Muscle of leg (tissue), 11 donors: ENCODE data around the gene FAM3D. TPM values are rescaled to one million over a fixed set of nuclear protein-coding genes. Genes with fewer than 3 reads are reported as not detected.

Source experiments
- DNase-seq: peaks from one replicate; pipeline ENCODE4 v3.0.0; 2013
- H3K27ac ChIP-seq: one replicate; pipeline ENCODE4 v1.5.1; 2013; ENCODE audit warnings: mild to moderate bottlenecking, low read length, control low read depth
- H3K27me3 ChIP-seq: one replicate; pipeline ENCODE4 v1.6.1; 2013; ENCODE audit warnings: low read length; ENCODE audit not compliant: control insufficient read depth, insufficient read depth
- H3K36me3 ChIP-seq: one replicate; pipeline ENCODE4 v1.6.1; 2013; ENCODE audit warnings: low read length; ENCODE audit not compliant: control insufficient read depth, insufficient read depth
- H3K4me1 ChIP-seq: one replicate; pipeline ENCODE4 v1.6.1; 2013; ENCODE audit warnings: low read length; ENCODE audit not compliant: control insufficient read depth, insufficient read depth
- H3K4me3 ChIP-seq: one replicate; pipeline ENCODE4 v1.5.1; 2013; ENCODE audit warnings: low read length, control low read depth
- H3K9me3 ChIP-seq: replicated peaks from 2 replicates; pipeline ENCODE4 v1.6.1; 2013; ENCODE audit warnings: low read depth, low read length; ENCODE audit not compliant: control insufficient read depth
- WGBS: methylation state at CpG from one replicate; pipeline ENCODE4 v1.1.5; 2013; ENCODE audit warnings: missing lambda C conversion rate; ENCODE audit not compliant: insufficient coverage; 5-methylcytosine and 5-hydroxymethylcytosine counted together
- polyA plus RNA-seq, 8 donors: library from polyadenylated mRNA; unstranded; fragments of 120-200 nt; gene quantifications; one replicate each; pipeline versions ENCODE4 v1.2.1 to v1.2.3, GENCODE V29; 2013; ENCODE audit warnings: inconsistent platforms in 1 of 8, low replicate concordance in 1 of 8; ENCODE audit not compliant: insufficient read length in 8 of 8, insufficient read depth in 1 of 8
- total RNA-seq: library from RNA; stranded (reverse); fragments of 120-200 nt; gene quantifications from one replicate; pipeline ENCODE4 v1.2.4, GENCODE V29; 2013

The FAM3D gene
- total and polyA plus RNA-seq, 9 donors, result 0.07 to 1.2 (median 0.39) TPM; not detected in 5

GRCh38 chr3:58622892-58623291 lies 43.7 kb downstream of the FAM3D start:
- no peak for DNase-seq
- Histone ChIP-seq H3K36me3 (no peaks in the 10 kb centered on the region), H3K4me3 (no peak overlapping the region), H3K27ac (no peak overlapping the region), H3K4me1 (peaks cover 37% of the 10 kb centered on the region), H3K27me3 (no peaks in the 10 kb centered on the region), H3K9me3 (no peaks in the 10 kb centered on the region)
- 73% methylated on average over 4 of the region's 8 CpGs for WGBS

GRCh38 chr3:58622436-58622835 lies 44.1 kb downstream of the FAM3D start:
- no peak overlapping the region for H3K4me3 ChIP-seq
- H3K4me1 ChIP-seq, result peaks cover 34% of the 10 kb centered on the region
- whole genome bisulfite sequencing, result 92% methylated on average over 2 of the region's 4 CpGs
- DNase-seq, result no peak
- H3K9me3 ChIP-seq, result no peaks in the 10 kb centered on the region
- no peaks in the 10 kb centered on the region for H3K27me3 ChIP-seq
- H3K36me3 ChIP-seq, result no peaks in the 10 kb centered on the region
- no peak overlapping the region for H3K27ac ChIP-seq

- WGBS, result 66% methylated on average over 4 of the region's 6 CpGs
- no peaks in the 10 kb centered on the region for H3K9me3 ChIP-seq
- H3K4me3 ChIP-seq, result no peak overlapping the region
- H3K4me1 ChIP-seq, result peaks cover 26% of the 10 kb centered on the region
- no peak for DNase-seq
- no peak overlapping the region for H3K27ac ChIP-seq
- no peaks in the 10 kb centered on the region for H3K27me3 ChIP-seq
- H3K36me3 ChIP-seq, result no peaks in the 10 kb centered on the region
These were observed 45.3 kb downstream of the FAM3D start for GRCh38 chr3:58621086-58621830.

- peaks cover 26% of the 10 kb centered on the region for H3K4me1 ChIP-seq
These were observed 46.2 kb downstream of the FAM3D start for GRCh38 chr3:58620421-58620820.

GRCh38 chr3:58617338-58617761 lies 49.2 kb downstream of the FAM3D start:
- Histone ChIP-seq H3K36me3 (no peaks in the 10 kb centered on the region), H3K9me3 (no peaks in the 10 kb centered on the region), H3K27ac (no peak overlapping the region), H3K4me3 (no peak overlapping the region), H3K4me1 (peaks cover 15% of the 10 kb centered on the region), H3K27me3 (no peaks in the 10 kb centered on the region)
- WGBS, result 21% methylated on average over 4 of the region's 8 CpGs
- peak; percentile 59 for DNase-seq

More at GRCh38 chr3:58620421-58620820, 46.2 kb downstream of the FAM3D start:
- no peak overlapping the region for H3K27ac ChIP-seq
- 33% methylated on average over 4 of the region's 8 CpGs for WGBS
- no peak overlapping the region for H3K4me3 ChIP-seq
- peak; percentile 82 for DNase-seq
- H3K9me3 ChIP-seq, result no peaks in the 10 kb centered on the region
- H3K27me3 ChIP-seq, result no peaks in the 10 kb centered on the region
- H3K36me3 ChIP-seq, result no peaks in the 10 kb centered on the region

GRCh38 chr3:58613236-58614132 lies 53.1 kb downstream of the FAM3D start:
- Histone ChIP-seq H3K27me3 (no peaks in the 10 kb centered on the region), H3K4me3 (no peak overlapping the region), H3K9me3 (no peaks in the 10 kb centered on the region), H3K36me3 (no peaks in the 10 kb centered on the region), H3K27ac (no peak overlapping the region), H3K4me1 (peaks cover 4% of the 10 kb centered on the region)
- no peak for DNase-seq
- WGBS, result 71% methylated on average over 7 of the region's 7 CpGs

- Histone ChIP-seq H3K4me3 (no peak overlapping the region), H3K4me1 (peaks cover 4% of the 10 kb centered on the region), H3K9me3 (no peaks in the 10 kb centered on the region), H3K27me3 (no peaks in the 10 kb centered on the region), H3K36me3 (no peaks in the 10 kb centered on the region), H3K27ac (no peak overlapping the region)
- no peak for DNase-seq
- WGBS, result 68% methylated on average over 8 of the region's 9 CpGs
These were observed 53.7 kb downstream of the FAM3D start for GRCh38 chr3:58612830-58613229.

- Histone ChIP-seq H3K9me3 (no peaks in the 10 kb centered on the region), H3K36me3 (no peaks in the 10 kb centered on the region), H3K4me3 (no peak overlapping the region), H3K27ac (no peak overlapping the region), H3K4me1 (no peaks in the 10 kb centered on the region), H3K27me3 (peaks cover 3% of the 10 kb centered on the region)
- DNase-seq, result no peak
- WGBS, result 92% methylated on average over 2 of the region's 7 CpGs
These were observed 56.6 kb downstream of the FAM3D start for GRCh38 chr3:58609990-58610389.

GRCh38 chr3:58608648-58609047 lies 57.9 kb downstream of the FAM3D start:
- WGBS, result 80% methylated on average over 5 of the region's 5 CpGs
- peaks cover 6% of the 10 kb centered on the region for H3K27me3 ChIP-seq
- H3K9me3 ChIP-seq, result peaks cover 3% of the 10 kb centered on the region
- H3K4me3 ChIP-seq, result no peak overlapping the region
- no peaks in the 10 kb centered on the region for H3K4me1 ChIP-seq
- no peak overlapping the region for H3K27ac ChIP-seq
- no peak for DNase-seq
- no peaks in the 10 kb centered on the region for H3K36me3 ChIP-seq

- Histone ChIP-seq H3K27me3 (peaks cover 6% of the 10 kb centered on the region), H3K4me1 (no peaks in the 10 kb centered on the region), H3K27ac (no peak overlapping the region), H3K9me3 (peaks cover 3% of the 10 kb centered on the region), H3K4me3 (no peak overlapping the region), H3K36me3 (no peaks in the 10 kb centered on the region)
- no peak for DNase-seq
- WGBS, result 71% methylated on average over 3 of the region's 4 CpGs
These were observed 58.8 kb downstream of the FAM3D start for GRCh38 chr3:58607816-58608215.
